ENCODE data around the gene UBE2D1. TPM values are rescaled to one million over a fixed set of nuclear protein-coding genes. Genes with fewer than 3 reads are reported as not detected.

Gene UBE2D1
- total and polyA plus RNA-seq, 2 of the 4 experiments (the other 2 are of a cell fraction): 9.1 to 9.7 TPM

DNA sequence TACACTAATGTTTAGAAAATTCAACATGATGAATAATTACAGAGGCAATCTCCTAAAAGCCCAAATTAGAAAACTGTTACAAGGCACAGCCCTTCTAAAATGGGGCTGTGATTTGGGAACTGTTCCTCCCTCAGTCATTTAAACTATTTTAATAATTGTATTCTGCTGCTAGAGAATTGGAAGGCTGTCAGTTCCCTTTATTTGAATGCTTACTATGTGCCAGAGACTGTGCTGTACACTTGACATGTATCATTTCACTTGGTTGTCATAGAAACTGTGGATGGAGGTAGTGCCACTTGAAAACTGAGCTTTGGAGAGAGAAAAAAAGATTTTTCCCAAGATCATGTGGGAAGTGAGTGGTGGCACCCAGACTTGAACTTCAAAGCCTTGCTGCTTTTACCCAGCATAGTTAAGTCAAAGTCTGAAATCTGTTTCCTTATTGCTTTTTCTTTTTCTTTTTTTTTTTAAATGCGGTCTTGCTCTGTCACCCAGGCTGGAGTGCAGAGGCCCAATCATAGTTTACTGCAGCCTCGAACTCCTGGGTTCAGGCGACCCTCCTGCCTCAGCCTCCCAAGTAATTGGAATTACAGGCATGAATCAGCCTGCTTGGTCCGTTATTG lies 23.6 kb downstream of the UBE2D1 start:
- Histone ChIP-seq H3K79me1 (ENCODE audit: low read depth in 1 of 2, low read length in 2 of 2) (peaks cover 4 to 17% of the 10 kb centered on the region in 2 experiments; a peak in 3 of 4 replicates), H2BK15ac (ENCODE audit: low read depth, low read length) (no peak overlapping the region), H2BK5ac (ENCODE audit: low read depth, low read length, poor library complexity, severe bottlenecking) (no peak overlapping the region), H3K4me3 (ENCODE audit: insufficient read depth, low read depth, low read length) (no peak overlapping the region), H3K18ac (ENCODE audit: low read depth, low read length) (no peak overlapping the region), H3K4ac (ENCODE audit: low read depth, low read length) (no peak overlapping the region), H3K9ac (ENCODE audit: low read depth, low read length) (no peak overlapping the region), H4K5ac (ENCODE audit: low read depth, low read length) (no peak overlapping the region), H3K9me1 (ENCODE audit: insufficient read depth, low read length) (no peaks in the 10 kb centered on the region), H3K14ac (replicated peaks; ENCODE audit: low read depth, low read length) (no peak overlapping the region), H2AK5ac (ENCODE audit: low read depth, low read length) (no peak overlapping the region), H3K4me2 (ENCODE audit: low read depth, low read length) (no peak overlapping the region), H2BK20ac (ENCODE audit: low read depth, low read length) (no peak overlapping the region), H2BK120ac (ENCODE audit: low read depth, low read length) (no peak overlapping the region), H4K91ac (ENCODE audit: insufficient read depth, low read depth, low read length) (no peak overlapping the region), H3K27ac (ENCODE audit: insufficient read depth, low read length) (no peak overlapping the region), H4K20me1 (ENCODE audit: insufficient read depth, low read length) (peaks cover 4% of the 10 kb centered on the region; the same call in 1 of the 2 replicates), H3K9me3 (ENCODE audit: control insufficient read depth, insufficient read depth, low read length) (no peaks in the 10 kb centered on the region), H3K36me3 (ENCODE audit: control insufficient read depth, insufficient read depth, low read length) (no peaks in the 10 kb centered on the region), H3K27me3 (ENCODE audit: control insufficient read depth, insufficient read depth, low read length) (no peaks in the 10 kb centered on the region), H2AK9ac (replicated peaks; ENCODE audit: low read depth, low read length, poor library complexity) (no peak overlapping the region), H3K23ac (ENCODE audit: low read depth, low read length) (no peak overlapping the region), H3K56ac (ENCODE audit: extremely low read depth, insufficient read depth, low read length) (no peak overlapping the region), H2AFZ (replicated peaks; ENCODE audit: low read length, poor library complexity) (no peak overlapping the region), H4K8ac (ENCODE audit: low read depth in 2 of 2, low read length in 2 of 2) (no peak overlapping the region), H3K4me1 (ENCODE audit: control insufficient read depth, insufficient read depth, low read length) (0 out of 2 replicates have a peak, but pooled peaks cover 1% of the 10 kb centered on the region)
- dilution Hi-C loops (cut with HindIII; ENCODE audit: low sequenced_read_pairs, unreplicated experiment): no loop called here
- intact Hi-C loops (cut with micrococcal nuclease): no loop called here
- ChIA-PET POLR2A (ENCODE audit: unreplicated experiment) (no interaction called here), CTCF (no interaction called here)
- DNase-seq (no peak), ATAC-seq (ENCODE audit: low read depth) (no peak)
- TF ChIP-seq SMC3 (IDR thresholded peaks at IDR 0.05; ENCODE audit: low read depth, low read length) (no peak), RAD21 (IDR thresholded peaks at IDR 0.05; ENCODE audit: low read length) (no peak), FOS (IDR thresholded peaks at IDR 0.05; ENCODE audit: low read depth, low read length) (no peak), RFX5 (IDR thresholded peaks at IDR 0.05; ENCODE audit: low read depth, low read length) (no peak), MAFK (IDR thresholded peaks at IDR 0.05; ENCODE audit: low read depth, low read length) (no peak), NFE2L2 (IDR thresholded peaks at IDR 0.05; ENCODE audit: low read depth, low read length) (no peak), RCOR1 (IDR thresholded peaks at IDR 0.05; ENCODE audit: insufficient replicate concordance, low read length) (no peak), CEBPB (IDR thresholded peaks at IDR 0.05; ENCODE audit: low read depth, low read length) (no peak), POLR2A (IDR thresholded peaks at IDR 0.05; ENCODE audit: low read depth, low read length) (no peak), MXI1 (IDR thresholded peaks at IDR 0.05; ENCODE audit: borderline replicate concordance, low read depth, low read length) (no peak), CHD1 (IDR thresholded peaks at IDR 0.05; ENCODE audit: low read depth, low read length) (no peak), BHLHE40 (IDR thresholded peaks at IDR 0.05; ENCODE audit: low read depth, low read length) (no peak), MAZ (IDR thresholded peaks at IDR 0.05; ENCODE audit: borderline replicate concordance, low read depth, low read length) (no peak)
- TF ChIP-seq, protein P1, sequence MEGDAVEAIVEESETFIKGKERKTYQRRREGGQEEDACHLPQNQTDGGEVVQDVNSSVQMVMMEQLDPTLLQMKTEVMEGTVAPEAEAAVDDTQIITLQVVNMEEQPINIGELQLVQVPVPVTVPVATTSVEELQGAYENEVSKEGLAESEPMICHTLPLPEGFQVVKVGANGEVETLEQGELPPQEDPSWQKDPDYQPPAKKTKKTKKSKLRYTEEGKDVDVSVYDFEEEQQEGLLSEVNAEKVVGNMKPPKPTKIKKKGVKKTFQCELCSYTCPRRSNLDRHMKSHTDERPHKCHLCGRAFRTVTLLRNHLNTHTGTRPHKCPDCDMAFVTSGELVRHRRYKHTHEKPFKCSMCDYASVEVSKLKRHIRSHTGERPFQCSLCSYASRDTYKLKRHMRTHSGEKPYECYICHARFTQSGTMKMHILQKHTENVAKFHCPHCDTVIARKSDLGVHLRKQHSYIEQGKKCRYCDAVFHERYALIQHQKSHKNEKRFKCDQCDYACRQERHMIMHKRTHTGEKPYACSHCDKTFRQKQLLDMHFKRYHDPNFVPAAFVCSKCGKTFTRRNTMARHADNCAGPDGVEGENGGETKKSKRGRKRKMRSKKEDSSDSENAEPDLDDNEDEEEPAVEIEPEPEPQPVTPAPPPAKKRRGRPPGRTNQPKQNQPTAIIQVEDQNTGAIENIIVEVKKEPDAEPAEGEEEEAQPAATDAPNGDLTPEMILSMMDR (conservative IDR thresholded peaks at IDR 0.05; ENCODE audit: low read depth, low read length): no peak
- TF ChIP-seq, protein P2, sequence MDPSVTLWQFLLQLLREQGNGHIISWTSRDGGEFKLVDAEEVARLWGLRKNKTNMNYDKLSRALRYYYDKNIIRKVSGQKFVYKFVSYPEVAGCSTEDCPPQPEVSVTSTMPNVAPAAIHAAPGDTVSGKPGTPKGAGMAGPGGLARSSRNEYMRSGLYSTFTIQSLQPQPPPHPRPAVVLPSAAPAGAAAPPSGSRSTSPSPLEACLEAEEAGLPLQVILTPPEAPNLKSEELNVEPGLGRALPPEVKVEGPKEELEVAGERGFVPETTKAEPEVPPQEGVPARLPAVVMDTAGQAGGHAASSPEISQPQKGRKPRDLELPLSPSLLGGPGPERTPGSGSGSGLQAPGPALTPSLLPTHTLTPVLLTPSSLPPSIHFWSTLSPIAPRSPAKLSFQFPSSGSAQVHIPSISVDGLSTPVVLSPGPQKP (IDR thresholded peaks at IDR 0.05; ENCODE audit: borderline replicate concordance, low read depth, low read length): no peak
- TF ChIP-seq, protein P3, sequence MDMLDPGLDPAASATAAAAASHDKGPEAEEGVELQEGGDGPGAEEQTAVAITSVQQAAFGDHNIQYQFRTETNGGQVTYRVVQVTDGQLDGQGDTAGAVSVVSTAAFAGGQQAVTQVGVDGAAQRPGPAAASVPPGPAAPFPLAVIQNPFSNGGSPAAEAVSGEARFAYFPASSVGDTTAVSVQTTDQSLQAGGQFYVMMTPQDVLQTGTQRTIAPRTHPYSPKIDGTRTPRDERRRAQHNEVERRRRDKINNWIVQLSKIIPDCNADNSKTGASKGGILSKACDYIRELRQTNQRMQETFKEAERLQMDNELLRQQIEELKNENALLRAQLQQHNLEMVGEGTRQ (IDR thresholded peaks at IDR 0.05; ENCODE audit: low read depth, low read length): no peak
- 71% methylated on average over 1 of the region's 4 CpGs; no CpG with 5 or more reads in 1 of the 2 experiments for WGBS, 2 experiments (ENCODE audit: extremely low coverage in 2 of 2, insufficient read length in 1 of 2)
- no TSS peak for BruUV-seq (replicated peaks)
- in situ Hi-C loops (cut with MboI; ENCODE audit: low sequenced_read_pairs): no loop called here
